Breast epithelium (tissue), 3 donors: ENCODE data around the gene SMCR8.

Experiments
- POLR2AphosphoS5 ChIP-seq, 3 donors: sonication (generic); formaldehyde crosslinking; IDR thresholded peaks; one replicate each; pipeline ENCODE4 v1.6.1; 2017; ENCODE audit warnings: antibody characterized with exemption in 3 of 3
- TF ChIP-seq, protein P1 (sequence below), 3 donors: fragments of 450-650 bp; IDR thresholded peaks; one replicate each; pipeline ENCODE4 v1.5.1; 2016 to 2017; ENCODE audit warnings: antibody characterized with exemption in 3 of 3, mild to moderate bottlenecking in 3 of 3, moderate library complexity in 3 of 3

DNA sequence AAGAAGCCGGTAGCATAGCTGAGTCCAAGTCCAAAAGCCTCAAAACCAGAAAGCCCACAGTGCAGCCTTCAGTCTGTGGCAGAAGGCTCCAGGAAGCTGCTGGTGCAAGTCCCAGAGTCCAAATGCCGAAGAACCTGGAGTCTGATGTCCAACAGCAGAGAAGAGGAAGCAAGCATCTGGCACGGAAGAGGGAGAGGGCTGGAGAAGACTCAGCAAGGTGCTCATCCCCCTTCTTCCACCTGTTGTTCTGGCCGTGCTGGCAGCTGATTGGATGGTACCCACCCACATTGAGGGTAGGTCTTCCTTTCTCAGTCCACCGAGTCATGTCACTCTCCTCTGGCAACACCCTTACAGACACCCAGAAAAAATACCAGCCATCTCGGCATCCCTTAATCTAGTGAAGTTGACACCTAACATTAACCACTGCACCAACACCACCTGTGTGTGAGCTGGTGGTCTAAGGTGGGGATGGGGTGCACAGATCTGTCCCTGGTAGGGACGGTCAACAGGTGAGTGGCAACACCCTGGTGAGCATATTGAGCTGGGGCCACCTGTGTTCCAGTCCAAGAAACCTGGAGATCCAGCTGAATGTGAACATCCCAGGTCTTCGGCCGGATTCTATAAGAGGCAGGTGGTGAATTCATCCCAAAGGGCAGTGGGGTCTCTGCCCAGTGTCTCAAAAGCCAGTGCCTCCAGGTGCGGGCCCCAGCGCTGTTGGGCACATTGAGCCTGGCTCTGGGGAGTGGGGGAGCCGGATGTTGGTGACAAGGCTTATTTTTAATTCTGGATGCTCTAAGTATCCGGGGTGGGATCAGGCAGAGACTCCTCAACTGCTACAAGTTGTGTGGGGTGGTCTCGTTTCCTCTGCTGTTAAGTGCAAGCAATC, 44.8 kb upstream of the SMCR8 start:
- TF ChIP-seq, protein P1, sequence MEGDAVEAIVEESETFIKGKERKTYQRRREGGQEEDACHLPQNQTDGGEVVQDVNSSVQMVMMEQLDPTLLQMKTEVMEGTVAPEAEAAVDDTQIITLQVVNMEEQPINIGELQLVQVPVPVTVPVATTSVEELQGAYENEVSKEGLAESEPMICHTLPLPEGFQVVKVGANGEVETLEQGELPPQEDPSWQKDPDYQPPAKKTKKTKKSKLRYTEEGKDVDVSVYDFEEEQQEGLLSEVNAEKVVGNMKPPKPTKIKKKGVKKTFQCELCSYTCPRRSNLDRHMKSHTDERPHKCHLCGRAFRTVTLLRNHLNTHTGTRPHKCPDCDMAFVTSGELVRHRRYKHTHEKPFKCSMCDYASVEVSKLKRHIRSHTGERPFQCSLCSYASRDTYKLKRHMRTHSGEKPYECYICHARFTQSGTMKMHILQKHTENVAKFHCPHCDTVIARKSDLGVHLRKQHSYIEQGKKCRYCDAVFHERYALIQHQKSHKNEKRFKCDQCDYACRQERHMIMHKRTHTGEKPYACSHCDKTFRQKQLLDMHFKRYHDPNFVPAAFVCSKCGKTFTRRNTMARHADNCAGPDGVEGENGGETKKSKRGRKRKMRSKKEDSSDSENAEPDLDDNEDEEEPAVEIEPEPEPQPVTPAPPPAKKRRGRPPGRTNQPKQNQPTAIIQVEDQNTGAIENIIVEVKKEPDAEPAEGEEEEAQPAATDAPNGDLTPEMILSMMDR (IDR thresholded peaks at IDR 0.05), result no peak
- TF ChIP-seq POLR2AphosphoS5 (IDR thresholded peaks at IDR 0.05), result no peak
